ENCODE results near the gene PTGDR2.

GRCh38 chr11:60872961-60873524, 17.3 kb upstream of the PTGDR2 start:
- TF ChIP-seq POLR2A (IDR thresholded peaks at IDR 0.05; ENCODE audit: low read length) (no peak), GATA1 (IDR thresholded peaks at IDR 0.05; ENCODE audit: low read depth, low read length) (no peak)
